Activated naive CD8-positive, alpha-beta T cell treated with anti-CD3 and anti-CD28 coated beads, Interleukin-2, amount 50 U/mL, for 24 hours (primary cell): ENCODE data around the gene LARGE2.
A peak's percentile ranks its signal among the peaks of the same experiment; 100 is the strongest.

Source experiments
- ATAC-seq: fragments of 150-1000 bp; cut with Tn5 transposase; one replicate; pipeline ENCODE4 v1.10.0; 2021
- DNase-seq: peaks from one replicate; pipeline ENCODE4 v3.0.0; 2021
- H3K27ac Mint-ChIP-seq: one replicate; pipeline ENCODE4 v1.8.0; 2021; ENCODE audit warnings: mild to moderate bottlenecking, mixed read lengths
- H3K27me3 Mint-ChIP-seq: one replicate; pipeline ENCODE4 v1.8.0; 2021; ENCODE audit warnings: mixed read lengths
- H3K36me3 Mint-ChIP-seq: one replicate; pipeline ENCODE4 v1.8.0; 2021; ENCODE audit warnings: low read depth, mixed read lengths
- H3K4me1 Mint-ChIP-seq: one replicate; pipeline ENCODE4 v1.8.0; 2021; ENCODE audit warnings: mixed read lengths
- H3K4me3 Mint-ChIP-seq: one replicate; pipeline ENCODE4 v1.8.0; 2021; ENCODE audit warnings: mild to moderate bottlenecking, moderate library complexity, mixed read lengths
- H3K9me3 Mint-ChIP-seq: one replicate; pipeline ENCODE4 v1.8.0; 2021; ENCODE audit warnings: mixed read lengths

LARGE2 gene

GRCh38 chr11:45937916-45938315, 15.5 kb downstream of the LARGE2 start:
- DNase-seq = no peak
- H3K4me1 Mint-ChIP-seq = peaks cover 10% of the 10 kb centered on the region
- no peaks in the 10 kb centered on the region for H3K27me3 Mint-ChIP-seq
- H3K4me3 Mint-ChIP-seq = no peak overlapping the region
- no peaks in the 10 kb centered on the region for H3K9me3 Mint-ChIP-seq
- peaks cover 1% of the 10 kb centered on the region for H3K36me3 Mint-ChIP-seq
- no peak for ATAC-seq
- no peak overlapping the region for H3K27ac Mint-ChIP-seq

- H3K27ac Mint-ChIP-seq = no peak overlapping the region
- no peak for DNase-seq
- peaks cover 7% of the 10 kb centered on the region for H3K36me3 Mint-ChIP-seq
- no peaks in the 10 kb centered on the region for H3K27me3 Mint-ChIP-seq
- H3K9me3 Mint-ChIP-seq = no peaks in the 10 kb centered on the region
- peaks cover 7% of the 10 kb centered on the region for H3K4me1 Mint-ChIP-seq
- ATAC-seq = no peak
- no peak overlapping the region for H3K4me3 Mint-ChIP-seq
These were observed 17.4 kb downstream of the LARGE2 start for GRCh38 chr11:45939836-45940235.

GRCh38 chr11:45941285-45941684, 18.8 kb downstream of the LARGE2 start:
- H3K27ac Mint-ChIP-seq = no peak overlapping the region
- H3K4me1 Mint-ChIP-seq = peaks cover 7% of the 10 kb centered on the region
- no peaks in the 10 kb centered on the region for H3K9me3 Mint-ChIP-seq
- H3K4me3 Mint-ChIP-seq = no peak overlapping the region
- DNase-seq (no peak), ATAC-seq (no peak)
- no peaks in the 10 kb centered on the region for H3K27me3 Mint-ChIP-seq
- H3K36me3 Mint-ChIP-seq = peaks cover 15% of the 10 kb centered on the region

- ATAC-seq (no peak), DNase-seq (no peak)
- Mint-ChIP-seq H3K27me3 (no peaks in the 10 kb centered on the region), H3K4me1 (peaks cover 4% of the 10 kb centered on the region), H3K36me3 (peaks cover 15% of the 10 kb centered on the region), H3K4me3 (no peak overlapping the region), H3K27ac (no peak overlapping the region), H3K9me3 (no peaks in the 10 kb centered on the region)
These were observed 19.9 kb downstream of the LARGE2 start for GRCh38 chr11:45942381-45942780.

- Mint-ChIP-seq H3K27ac (no peak overlapping the region), H3K36me3 (peaks cover 23% of the 10 kb centered on the region), H3K9me3 (no peaks in the 10 kb centered on the region)
These were observed 23.0 kb downstream of the LARGE2 start for GRCh38 chr11:45945397-45945999.

GRCh38 chr11:45947885-45948284, 25.4 kb downstream of the LARGE2 start:
- Mint-ChIP-seq H3K27ac (no peak overlapping the region), H3K27me3 (no peaks in the 10 kb centered on the region), H3K36me3 (peaks cover 24% of the 10 kb centered on the region), H3K4me1 (no peaks in the 10 kb centered on the region), H3K9me3 (no peaks in the 10 kb centered on the region), H3K4me3 (no peak overlapping the region)
- no peak for ATAC-seq
- DNase-seq = no peak

More at GRCh38 chr11:45945397-45945999, 23.0 kb downstream of the LARGE2 start:
- no peak overlapping the region for H3K4me3 Mint-ChIP-seq
- peaks cover 4% of the 10 kb centered on the region for H3K4me1 Mint-ChIP-seq
- no peak for ATAC-seq
- DNase-seq = no peak
- no peaks in the 10 kb centered on the region for H3K27me3 Mint-ChIP-seq

GRCh38 chr11:45948356-45948755, 25.9 kb downstream of the LARGE2 start:
- Mint-ChIP-seq H3K4me1 (no peaks in the 10 kb centered on the region), H3K4me3 (no peak overlapping the region), H3K9me3 (no peaks in the 10 kb centered on the region), H3K36me3 (peaks cover 24% of the 10 kb centered on the region), H3K27ac (no peak overlapping the region), H3K27me3 (no peaks in the 10 kb centered on the region)
- DNase-seq (no peak), ATAC-seq (no peak)

- Mint-ChIP-seq H3K36me3 (peaks cover 21% of the 10 kb centered on the region), H3K27ac (no peak overlapping the region), H3K27me3 (no peaks in the 10 kb centered on the region), H3K4me3 (no peak overlapping the region), H3K9me3 (no peaks in the 10 kb centered on the region), H3K4me1 (no peaks in the 10 kb centered on the region)
- DNase-seq = no peak
- no peak for ATAC-seq
These were observed 27.5 kb downstream of the LARGE2 start for GRCh38 chr11:45949992-45950407.

- no peaks in the 10 kb centered on the region for H3K27me3 Mint-ChIP-seq
- no peak overlapping the region for H3K27ac Mint-ChIP-seq
- DNase-seq (no peak), ATAC-seq (no peak)
- H3K4me1 Mint-ChIP-seq = no peaks in the 10 kb centered on the region
- H3K9me3 Mint-ChIP-seq = no peaks in the 10 kb centered on the region
- H3K36me3 Mint-ChIP-seq = peaks cover 16% of the 10 kb centered on the region
- no peak overlapping the region for H3K4me3 Mint-ChIP-seq
These were observed 37.4 kb downstream of the LARGE2 start for GRCh38 chr11:45959851-45960250.

- H3K9me3 Mint-ChIP-seq = no peaks in the 10 kb centered on the region
- H3K4me1 Mint-ChIP-seq = no peaks in the 10 kb centered on the region
- H3K36me3 Mint-ChIP-seq = peaks cover 12% of the 10 kb centered on the region
- DNase-seq = no peak
- H3K27ac Mint-ChIP-seq = no peak overlapping the region
- H3K4me3 Mint-ChIP-seq = no peak overlapping the region
- no peaks in the 10 kb centered on the region for H3K27me3 Mint-ChIP-seq
- ATAC-seq = no peak
These were observed 38.1 kb downstream of the LARGE2 start for GRCh38 chr11:45960387-45961095.

- H3K27me3 Mint-ChIP-seq = no peaks in the 10 kb centered on the region
- H3K9me3 Mint-ChIP-seq = no peaks in the 10 kb centered on the region
- H3K4me3 Mint-ChIP-seq = no peak overlapping the region
- peaks cover 9% of the 10 kb centered on the region for H3K36me3 Mint-ChIP-seq
- no peak for DNase-seq
- no peak overlapping the region for H3K27ac Mint-ChIP-seq
- ATAC-seq = no peak
- no peaks in the 10 kb centered on the region for H3K4me1 Mint-ChIP-seq
These were observed 39.3 kb downstream of the LARGE2 start for GRCh38 chr11:45961751-45962240.

GRCh38 chr11:45964911-45965389, 42.5 kb downstream of the LARGE2 start:
- Mint-ChIP-seq H3K4me3 (no peak overlapping the region), H3K27ac (no peak overlapping the region), H3K36me3 (peaks cover 13% of the 10 kb centered on the region), H3K27me3 (no peaks in the 10 kb centered on the region), H3K9me3 (no peaks in the 10 kb centered on the region), H3K4me1 (no peaks in the 10 kb centered on the region)
- DNase-seq (peak; percentile 43), ATAC-seq (peak; percentile 88)

GRCh38 chr11:45967506-45967905, 45.0 kb downstream of the LARGE2 start:
- no peaks in the 10 kb centered on the region for H3K9me3 Mint-ChIP-seq
- ATAC-seq = no peak
- H3K27me3 Mint-ChIP-seq = no peaks in the 10 kb centered on the region
- H3K4me1 Mint-ChIP-seq = no peaks in the 10 kb centered on the region
- no peak for DNase-seq
- peaks cover 8% of the 10 kb centered on the region for H3K36me3 Mint-ChIP-seq
- H3K4me3 Mint-ChIP-seq = no peak overlapping the region
- no peak overlapping the region for H3K27ac Mint-ChIP-seq

- DNase-seq (no peak), ATAC-seq (no peak)
- Mint-ChIP-seq H3K27me3 (no peaks in the 10 kb centered on the region), H3K4me1 (no peaks in the 10 kb centered on the region), H3K36me3 (peaks cover 8% of the 10 kb centered on the region), H3K4me3 (no peak overlapping the region), H3K27ac (no peak overlapping the region), H3K9me3 (no peaks in the 10 kb centered on the region)
These were observed 46.4 kb downstream of the LARGE2 start for GRCh38 chr11:45968901-45969300.

- H3K27ac Mint-ChIP-seq = no peak overlapping the region
- H3K4me3 Mint-ChIP-seq = no peak overlapping the region
- DNase-seq (no peak), ATAC-seq (no peak)
- no peaks in the 10 kb centered on the region for H3K4me1 Mint-ChIP-seq
- H3K9me3 Mint-ChIP-seq = no peaks in the 10 kb centered on the region
- H3K36me3 Mint-ChIP-seq = peaks cover 9% of the 10 kb centered on the region
- H3K27me3 Mint-ChIP-seq = no peaks in the 10 kb centered on the region
These were observed 51.1 kb downstream of the LARGE2 start for GRCh38 chr11:45973601-45974000.
